Coronary artery (tissue), 2 donors: ENCODE results near the gene ADIPOR2.

Source experiments
- DNase-seq: peaks from one replicate; pipeline ENCODE4 v3.0.0-alpha.2; 2017; ENCODE audit warnings: low spot score
- H3K27ac ChIP-seq, 2 donors: fragments of 200-600 bp; sonication (generic); one replicate each; pipeline ENCODE4 v1.5.1; 2016 to 2019
- H3K4me3 ChIP-seq: fragments of 200-600 bp; sonication (generic); 2 replicates; pipeline ENCODE4 v1.5.1; 2016; ENCODE audit warnings: mild to moderate bottlenecking, moderate library complexity
- TF ChIP-seq, protein P1 (sequence below): fragments of 200-600 bp; sonication (generic); IDR thresholded peaks from one replicate; pipeline ENCODE4 v1.5.1; 2019; ENCODE audit warnings: antibody characterized with exemption

Gene ADIPOR2

GRCh38 chr12:1826401-1826800 lies 135.5 kb downstream of the ADIPOR2 start:
- no peak overlapping the region for H3K27ac ChIP-seq
- H3K4me3 ChIP-seq: no peak overlapping the region
- TF ChIP-seq, protein P1, sequence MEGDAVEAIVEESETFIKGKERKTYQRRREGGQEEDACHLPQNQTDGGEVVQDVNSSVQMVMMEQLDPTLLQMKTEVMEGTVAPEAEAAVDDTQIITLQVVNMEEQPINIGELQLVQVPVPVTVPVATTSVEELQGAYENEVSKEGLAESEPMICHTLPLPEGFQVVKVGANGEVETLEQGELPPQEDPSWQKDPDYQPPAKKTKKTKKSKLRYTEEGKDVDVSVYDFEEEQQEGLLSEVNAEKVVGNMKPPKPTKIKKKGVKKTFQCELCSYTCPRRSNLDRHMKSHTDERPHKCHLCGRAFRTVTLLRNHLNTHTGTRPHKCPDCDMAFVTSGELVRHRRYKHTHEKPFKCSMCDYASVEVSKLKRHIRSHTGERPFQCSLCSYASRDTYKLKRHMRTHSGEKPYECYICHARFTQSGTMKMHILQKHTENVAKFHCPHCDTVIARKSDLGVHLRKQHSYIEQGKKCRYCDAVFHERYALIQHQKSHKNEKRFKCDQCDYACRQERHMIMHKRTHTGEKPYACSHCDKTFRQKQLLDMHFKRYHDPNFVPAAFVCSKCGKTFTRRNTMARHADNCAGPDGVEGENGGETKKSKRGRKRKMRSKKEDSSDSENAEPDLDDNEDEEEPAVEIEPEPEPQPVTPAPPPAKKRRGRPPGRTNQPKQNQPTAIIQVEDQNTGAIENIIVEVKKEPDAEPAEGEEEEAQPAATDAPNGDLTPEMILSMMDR: no peak
- no peak for DNase-seq

GRCh38 chr12:1826867-1827705 lies 136.2 kb downstream of the ADIPOR2 start:
- no peak for DNase-seq
- no peak overlapping the region for H3K27ac ChIP-seq
- no peak overlapping the region for H3K4me3 ChIP-seq
- TF ChIP-seq, protein P1: no peak

- TF ChIP-seq, protein P1: no peak
- H3K27ac ChIP-seq: no peak overlapping the region
- no peak overlapping the region for H3K4me3 ChIP-seq
- DNase-seq: no peak
Observed at GRCh38 chr12:1827826-1828805, 137.2 kb downstream of the ADIPOR2 start.

GRCh38 chr12:1828856-1829255 lies 138.0 kb downstream of the ADIPOR2 start:
- DNase-seq: no peak
- H3K27ac ChIP-seq: no peak overlapping the region
- no peak overlapping the region for H3K4me3 ChIP-seq
- TF ChIP-seq, protein P1: no peak

DNA sequence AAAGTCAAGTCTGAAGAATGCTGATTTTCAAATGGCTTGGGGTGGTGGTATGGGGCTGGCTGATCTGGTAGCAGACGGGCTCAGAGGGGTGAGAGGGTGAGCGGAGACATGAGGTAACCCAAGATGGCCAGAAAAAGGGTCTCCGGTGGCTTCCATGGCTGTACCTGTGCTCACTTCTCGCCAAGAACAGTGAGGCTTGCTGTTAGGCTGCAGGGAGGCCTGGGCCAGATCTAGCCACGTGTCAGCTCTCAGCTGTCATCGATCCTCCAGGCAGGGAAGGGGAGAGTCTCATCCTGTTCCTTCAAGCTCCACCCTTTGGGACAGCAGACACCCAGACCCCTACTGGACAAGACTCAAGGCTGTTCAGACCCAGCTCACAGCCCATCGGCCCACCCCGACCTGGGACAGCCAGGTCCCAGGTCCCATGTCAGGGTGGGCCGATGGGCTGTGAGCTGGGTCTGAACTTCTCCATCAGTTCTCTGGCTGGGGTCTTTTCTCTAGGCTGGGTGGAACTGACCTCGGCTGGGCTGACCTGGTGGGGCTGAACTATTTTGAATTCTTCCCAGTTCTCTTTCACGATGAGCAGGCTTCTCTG lies 138.5 kb downstream of the ADIPOR2 start:
- DNase-seq: no peak
- TF ChIP-seq, protein P1: no peak
- Histone ChIP-seq H3K27ac (no peak overlapping the region), H3K4me3 (no peak overlapping the region)

- TF ChIP-seq, protein P1: no peak
- no peak overlapping the region for H3K4me3 ChIP-seq
- DNase-seq: no peak
- H3K27ac ChIP-seq: no peak overlapping the region
Observed at GRCh38 chr12:1830401-1830845, 139.6 kb downstream of the ADIPOR2 start.
